NB4 (cell line): ENCODE measurements around the gene CERS3.

Experiments
- CTCF ChIP-seq: IDR thresholded peaks from one replicate; pipeline ENCODE4 v1.5.1; 2012; ENCODE audit warnings: low read depth, low read length
- POLR2A ChIP-seq: IDR thresholded peaks from 2 replicates; pipeline ENCODE4 v1.6.1; 2011; ENCODE audit warnings: mild to moderate bottlenecking; ENCODE audit not compliant: insufficient read length; ENCODE audit errors: extremely low read depth

GRCh38 chr15:100571592-100572167 lies 42.9 kb upstream of the CERS3 start:
- TF ChIP-seq CTCF (no peak), POLR2A (no peak)
